ENCODE results near the gene CNR1. TPM values are rescaled to one million over a fixed set of nuclear protein-coding genes. Genes with fewer than 3 reads are reported as not detected.

The CNR1 gene
- total RNA-seq, 2 donors from 2014 or later = 12.2 to 14.5 TPM

GRCh38 chr6:88111991-88112390 is 54.2 kb downstream of the CNR1 start:
- H3K27me3 Mint-ChIP-seq (ENCODE audit: insufficient read depth) = no peaks in the 10 kb centered on the region
- TF ChIP-seq CTCF (conservative IDR thresholded peaks at IDR 0.05) = no peak
- H3K36me3 Mint-ChIP-seq (ENCODE audit: low read depth) = no peaks in the 10 kb centered on the region

GRCh38 chr6:88107241-88107640 is 58.9 kb downstream of the CNR1 start:
- H3K9me3 Mint-ChIP-seq = no peaks in the 10 kb centered on the region
- Histone ChIP-seq H3K9me3 (ENCODE audit: control insufficient read depth, low read length) (no peaks in the 10 kb centered on the region), H3K9ac (ENCODE audit: extremely low read depth, low read length, poor library complexity, severe bottlenecking) (no peak overlapping the region), H3K27ac (ENCODE audit: low read depth, low read length) (no peak overlapping the region), H3K36me3 (ENCODE audit: control insufficient read depth, insufficient read depth, low read length) (no peaks in the 10 kb centered on the region), H3K4me1 (ENCODE audit: control insufficient read depth, insufficient read depth, low read length) (no peaks in the 10 kb centered on the region), H3K27me3 (ENCODE audit: control insufficient read depth, insufficient read depth, low read length, poor library complexity, severe bottlenecking) (no peaks in the 10 kb centered on the region), H3K4me3 (ENCODE audit: low read length) (no peak overlapping the region)
- H3K27ac Mint-ChIP-seq = no peak overlapping the region
- H3K4me3 Mint-ChIP-seq = no peak overlapping the region
- TF ChIP-seq CTCF (conservative IDR thresholded peaks at IDR 0.05) = no peak
- no peaks in the 10 kb centered on the region for H3K36me3 Mint-ChIP-seq (ENCODE audit: low read depth)
- DNase-seq = no peak
- peaks cover 4% of the 10 kb centered on the region for H3K4me1 Mint-ChIP-seq
- H3K27me3 Mint-ChIP-seq (ENCODE audit: insufficient read depth) = no peaks in the 10 kb centered on the region

More at GRCh38 chr6:88111991-88112390, 54.2 kb downstream of the CNR1 start:
- no peaks in the 10 kb centered on the region for H3K36me3 ChIP-seq (ENCODE audit: control insufficient read depth, insufficient read depth, low read length)
- Mint-ChIP-seq H3K9me3 (peaks cover 1% of the 10 kb centered on the region), H3K4me1 (peaks cover 14% of the 10 kb centered on the region), H3K27ac (no peak overlapping the region), H3K4me3 (no peak overlapping the region)
- DNase-seq = no peak
- H3K27me3 ChIP-seq (ENCODE audit: control insufficient read depth, insufficient read depth, low read length, poor library complexity, severe bottlenecking) = no peaks in the 10 kb centered on the region
- no peak overlapping the region for H3K9ac ChIP-seq (ENCODE audit: extremely low read depth, low read length, poor library complexity, severe bottlenecking)
- H3K27ac ChIP-seq (ENCODE audit: low read depth, low read length) = no peak overlapping the region
- no peaks in the 10 kb centered on the region for H3K9me3 ChIP-seq (ENCODE audit: control insufficient read depth, low read length)
- WGBS, 2 experiments (ENCODE audit: insufficient coverage in 1 of 2, insufficient read length in 1 of 2) = 90 to 100% methylated on average over 4 to 5 of the region's 5 CpGs
- H3K4me1 ChIP-seq (ENCODE audit: control insufficient read depth, insufficient read depth, low read length) = no peaks in the 10 kb centered on the region
- H3K4me3 ChIP-seq (ENCODE audit: low read length) = no peak overlapping the region

- no peak overlapping the region for H3K27ac Mint-ChIP-seq
These were observed 60.3 kb downstream of the CNR1 start for GRCh38 chr6:88105741-88106340.

More at GRCh38 chr6:88105741-88106340, 60.3 kb downstream of the CNR1 start:
- no peaks in the 10 kb centered on the region for H3K9me3 ChIP-seq (ENCODE audit: control insufficient read depth, low read length)
- H3K9me3 Mint-ChIP-seq = no peaks in the 10 kb centered on the region
- H3K27me3 Mint-ChIP-seq (ENCODE audit: insufficient read depth) = no peaks in the 10 kb centered on the region
- H3K36me3 Mint-ChIP-seq (ENCODE audit: low read depth) = no peaks in the 10 kb centered on the region
- no peak overlapping the region for H3K9ac ChIP-seq (ENCODE audit: extremely low read depth, low read length, poor library complexity, severe bottlenecking)
- no peak for TF ChIP-seq CTCF (conservative IDR thresholded peaks at IDR 0.05)
- no peak overlapping the region for H3K4me3 Mint-ChIP-seq
- WGBS, 2 experiments (ENCODE audit: insufficient coverage in 1 of 2, insufficient read length in 1 of 2) = 87 to 100% methylated on average over 3 to 7 of the region's 7 CpGs
- no peak for DNase-seq
- no peaks in the 10 kb centered on the region for H3K36me3 ChIP-seq (ENCODE audit: control insufficient read depth, insufficient read depth, low read length)
- H3K27ac ChIP-seq (ENCODE audit: low read depth, low read length) = no peak overlapping the region
- no peak overlapping the region for H3K4me3 ChIP-seq (ENCODE audit: low read length)
- no peaks in the 10 kb centered on the region for H3K27me3 ChIP-seq (ENCODE audit: control insufficient read depth, insufficient read depth, low read length, poor library complexity, severe bottlenecking)
- H3K4me1 ChIP-seq (ENCODE audit: control insufficient read depth, insufficient read depth, low read length) = no peaks in the 10 kb centered on the region
- H3K4me1 Mint-ChIP-seq = peaks cover 4% of the 10 kb centered on the region

Other genes with a start within 250 kb of the CNR1 start
- not detected for gene SPACA1, start 118.5 kb downstream of the CNR1 start, total RNA-seq